ENCODE results near the gene ANO4.

Gene ANO4

GRCh38 chr12:100799770-100800169 lies 5.2 kb downstream of the ANO4 start:
- no peak overlapping the region for H3K4me2 ChIP-seq (ENCODE audit: insufficient read depth, low read length)
- no peaks in the 10 kb centered on the region for H3K9me3 ChIP-seq (ENCODE audit: insufficient read depth, low read length, severe bottlenecking)
- no peaks in the 10 kb centered on the region for H4K20me1 ChIP-seq (ENCODE audit: insufficient read depth, low read length)
- H3K79me2 ChIP-seq (ENCODE audit: insufficient read depth, low read length), result no peaks in the 10 kb centered on the region
- TF ChIP-seq EZH2 (IDR thresholded peaks at IDR 0.05; ENCODE audit: borderline replicate concordance, low read depth, low read length, severe bottlenecking), result no peak
- TF ChIP-seq CTCF (IDR thresholded peaks at IDR 0.05; ENCODE audit: borderline replicate concordance, extremely low read depth, low read length, poor library complexity, severe bottlenecking), result no peak
- no peak for ATAC-seq (ENCODE audit: insufficient read depth, low read depth)
- H3K4me1 ChIP-seq (ENCODE audit: insufficient read depth, low read length), result no peaks in the 10 kb centered on the region
- H3K27ac ChIP-seq (ENCODE audit: low read length), result no peak overlapping the region
- no peak overlapping the region for H2AFZ ChIP-seq (ENCODE audit: low read depth, low read length)
- H3K27me3 ChIP-seq (ENCODE audit: insufficient read depth, low read length, poor library complexity), result no peaks in the 10 kb centered on the region
- H3K4me3 ChIP-seq (ENCODE audit: low read depth in 1 of 2, low read length in 2 of 2), result no peak overlapping the region
- H3K36me3 ChIP-seq (ENCODE audit: insufficient read depth, low read length), result no peaks in the 10 kb centered on the region
- no peak for DNase-seq
- no peak overlapping the region for H3K9ac ChIP-seq (ENCODE audit: low read depth, low read length)

- Histone ChIP-seq H3K27ac (ENCODE audit: low read length) (no peak overlapping the region), H3K4me1 (ENCODE audit: insufficient read depth, low read length) (no peaks in the 10 kb centered on the region), H4K20me1 (ENCODE audit: insufficient read depth, low read length) (no peaks in the 10 kb centered on the region), H2AFZ (ENCODE audit: low read depth, low read length) (no peak overlapping the region), H3K9me3 (ENCODE audit: insufficient read depth, low read length, severe bottlenecking) (no peaks in the 10 kb centered on the region), H3K27me3 (ENCODE audit: insufficient read depth, low read length, poor library complexity) (no peaks in the 10 kb centered on the region), H3K4me3 (ENCODE audit: low read depth in 1 of 2, low read length in 2 of 2) (no peak overlapping the region), H3K9ac (ENCODE audit: low read depth, low read length) (no peak overlapping the region), H3K79me2 (ENCODE audit: insufficient read depth, low read length) (no peaks in the 10 kb centered on the region), H3K4me2 (ENCODE audit: insufficient read depth, low read length) (no peak overlapping the region), H3K36me3 (ENCODE audit: insufficient read depth, low read length) (no peaks in the 10 kb centered on the region)
- ATAC-seq (ENCODE audit: insufficient read depth, low read depth), result no peak
- no peak for DNase-seq
- TF ChIP-seq EZH2 (IDR thresholded peaks at IDR 0.05; ENCODE audit: borderline replicate concordance, low read depth, low read length, severe bottlenecking) (no peak), CTCF (IDR thresholded peaks at IDR 0.05; ENCODE audit: borderline replicate concordance, extremely low read depth, low read length, poor library complexity, severe bottlenecking) (no peak)
Measured at GRCh38 chr12:100800723-100801122, 6.1 kb downstream of the ANO4 start.

- Histone ChIP-seq H3K79me2 (ENCODE audit: insufficient read depth, low read length) (no peaks in the 10 kb centered on the region), H3K27me3 (ENCODE audit: insufficient read depth, low read length, poor library complexity) (no peaks in the 10 kb centered on the region), H3K4me1 (ENCODE audit: insufficient read depth, low read length) (no peaks in the 10 kb centered on the region), H3K9ac (ENCODE audit: low read depth, low read length) (no peak overlapping the region), H3K9me3 (ENCODE audit: insufficient read depth, low read length, severe bottlenecking) (no peaks in the 10 kb centered on the region), H3K36me3 (ENCODE audit: insufficient read depth, low read length) (no peaks in the 10 kb centered on the region), H4K20me1 (ENCODE audit: insufficient read depth, low read length) (no peaks in the 10 kb centered on the region), H3K27ac (ENCODE audit: low read length) (no peak overlapping the region), H3K4me3 (ENCODE audit: low read depth in 1 of 2, low read length in 2 of 2) (no peak overlapping the region), H2AFZ (ENCODE audit: low read depth, low read length) (no peak overlapping the region), H3K4me2 (ENCODE audit: insufficient read depth, low read length) (no peak overlapping the region)
- no peak for DNase-seq
- TF ChIP-seq EZH2 (IDR thresholded peaks at IDR 0.05; ENCODE audit: borderline replicate concordance, low read depth, low read length, severe bottlenecking) (no peak), CTCF (IDR thresholded peaks at IDR 0.05; ENCODE audit: borderline replicate concordance, extremely low read depth, low read length, poor library complexity, severe bottlenecking) (no peak)
- no peak for ATAC-seq (ENCODE audit: insufficient read depth, low read depth)
Measured at GRCh38 chr12:100801320-100801719, 6.7 kb downstream of the ANO4 start.

- Histone ChIP-seq H3K27me3 (ENCODE audit: insufficient read depth, low read length, poor library complexity) (no peaks in the 10 kb centered on the region), H3K9ac (ENCODE audit: low read depth, low read length) (no peak overlapping the region), H2AFZ (ENCODE audit: low read depth, low read length) (no peak overlapping the region), H3K4me2 (ENCODE audit: insufficient read depth, low read length) (no peak overlapping the region), H3K27ac (ENCODE audit: low read length) (no peak overlapping the region), H3K4me3 (ENCODE audit: low read depth in 1 of 2, low read length in 2 of 2) (no peak overlapping the region), H3K9me3 (ENCODE audit: insufficient read depth, low read length, severe bottlenecking) (no peaks in the 10 kb centered on the region), H3K4me1 (ENCODE audit: insufficient read depth, low read length) (no peaks in the 10 kb centered on the region), H3K79me2 (ENCODE audit: insufficient read depth, low read length) (no peaks in the 10 kb centered on the region), H4K20me1 (ENCODE audit: insufficient read depth, low read length) (no peaks in the 10 kb centered on the region), H3K36me3 (ENCODE audit: insufficient read depth, low read length) (no peaks in the 10 kb centered on the region)
- TF ChIP-seq CTCF (IDR thresholded peaks at IDR 0.05; ENCODE audit: borderline replicate concordance, extremely low read depth, low read length, poor library complexity, severe bottlenecking) (no peak), EZH2 (IDR thresholded peaks at IDR 0.05; ENCODE audit: borderline replicate concordance, low read depth, low read length, severe bottlenecking) (no peak)
- no peak for DNase-seq
- ATAC-seq (ENCODE audit: insufficient read depth, low read depth), result no peak
Measured at GRCh38 chr12:100808777-100809176, 14.2 kb downstream of the ANO4 start.
